IPS-18c (cell line): ENCODE measurements around the gene TNRC6C.

ENCODE experiments used
- H3K4me3 ChIP-seq: 2 replicates; pipeline ENCODE4 v1.7.0; 2013; ENCODE audit warnings: low read depth, mild to moderate bottlenecking, low read length, moderate library complexity; ENCODE audit not compliant: insufficient read depth
- H3K9me3 ChIP-seq: one replicate; pipeline ENCODE4 v1.6.1; 2013; ENCODE audit warnings: mild to moderate bottlenecking, low read length, moderate library complexity; ENCODE audit not compliant: control insufficient read depth, insufficient read depth

Gene TNRC6C, protein sequence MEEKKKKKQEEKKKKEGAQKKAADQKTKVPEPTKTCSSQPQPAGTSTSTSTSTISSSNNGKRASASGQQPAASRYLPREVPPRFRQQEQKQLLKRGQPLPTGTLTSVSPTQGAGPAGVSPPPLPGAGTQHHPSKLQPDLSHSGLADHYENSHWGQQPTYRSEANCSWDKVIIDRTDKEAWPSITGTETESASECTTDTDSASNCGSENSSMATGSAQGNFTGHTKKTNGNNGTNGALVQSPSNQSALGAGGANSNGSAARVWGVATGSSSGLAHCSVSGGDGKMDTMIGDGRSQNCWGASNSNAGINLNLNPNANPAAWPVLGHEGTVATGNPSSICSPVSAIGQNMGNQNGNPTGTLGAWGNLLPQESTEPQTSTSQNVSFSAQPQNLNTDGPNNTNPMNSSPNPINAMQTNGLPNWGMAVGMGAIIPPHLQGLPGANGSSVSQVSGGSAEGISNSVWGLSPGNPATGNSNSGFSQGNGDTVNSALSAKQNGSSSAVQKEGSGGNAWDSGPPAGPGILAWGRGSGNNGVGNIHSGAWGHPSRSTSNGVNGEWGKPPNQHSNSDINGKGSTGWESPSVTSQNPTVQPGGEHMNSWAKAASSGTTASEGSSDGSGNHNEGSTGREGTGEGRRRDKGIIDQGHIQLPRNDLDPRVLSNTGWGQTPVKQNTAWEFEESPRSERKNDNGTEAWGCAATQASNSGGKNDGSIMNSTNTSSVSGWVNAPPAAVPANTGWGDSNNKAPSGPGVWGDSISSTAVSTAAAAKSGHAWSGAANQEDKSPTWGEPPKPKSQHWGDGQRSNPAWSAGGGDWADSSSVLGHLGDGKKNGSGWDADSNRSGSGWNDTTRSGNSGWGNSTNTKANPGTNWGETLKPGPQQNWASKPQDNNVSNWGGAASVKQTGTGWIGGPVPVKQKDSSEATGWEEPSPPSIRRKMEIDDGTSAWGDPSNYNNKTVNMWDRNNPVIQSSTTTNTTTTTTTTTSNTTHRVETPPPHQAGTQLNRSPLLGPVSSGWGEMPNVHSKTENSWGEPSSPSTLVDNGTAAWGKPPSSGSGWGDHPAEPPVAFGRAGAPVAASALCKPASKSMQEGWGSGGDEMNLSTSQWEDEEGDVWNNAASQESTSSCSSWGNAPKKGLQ (N-terminal part only)

DNA sequence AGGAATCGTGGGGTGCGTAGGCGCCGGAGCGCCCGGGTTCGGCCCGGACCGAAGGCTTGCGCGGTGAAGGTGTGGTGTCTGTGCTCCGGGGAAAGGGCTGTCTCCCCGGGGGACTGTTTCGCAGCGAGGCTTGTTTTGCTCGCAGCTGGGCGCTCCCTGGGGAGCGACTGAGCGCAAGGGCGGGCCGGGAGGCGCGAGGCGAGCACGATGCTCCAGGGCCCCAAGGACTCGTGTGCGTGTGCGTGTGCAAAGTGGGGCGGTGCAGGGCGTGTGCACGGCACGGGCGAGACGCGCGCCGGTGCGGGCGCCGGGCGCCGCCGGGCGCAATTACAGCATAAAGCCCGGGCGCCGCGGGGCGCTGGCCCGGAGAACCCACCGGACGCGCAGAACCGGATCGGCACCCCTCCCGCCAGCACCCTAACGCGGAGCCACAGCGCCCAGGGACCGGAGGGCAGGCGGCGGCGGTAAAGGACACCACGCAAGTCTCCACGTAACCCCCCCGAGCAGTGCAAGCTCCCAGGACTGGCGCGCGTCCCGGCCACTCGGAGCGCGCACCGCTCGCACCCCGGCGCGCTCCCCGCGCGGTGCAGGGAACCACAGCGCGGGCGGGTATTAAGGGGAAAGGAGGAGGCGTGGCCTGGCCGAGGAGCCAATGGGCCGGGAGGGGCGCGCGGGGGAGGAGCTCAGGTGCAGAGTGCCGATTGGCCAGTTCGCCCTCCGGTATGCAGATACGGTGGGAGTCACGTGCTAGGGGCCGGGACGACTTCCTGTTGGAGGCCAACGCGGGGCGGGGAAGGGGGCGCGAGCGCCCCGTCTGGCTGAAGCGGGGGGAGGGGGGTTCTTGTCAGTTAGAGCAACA is at the start of gene TNRC6C:
TNRC6C (plus strand) TSS at position 847 of the 859 bp plus-strand sequence. CDS start 45,504 bp downstream, outside the sequence.
- Histone ChIP-seq H3K4me3 (peak within 1 kb of the TSS; percentile 80), H3K9me3 (no peaks in the 10 kb centered on the region)

DNA sequence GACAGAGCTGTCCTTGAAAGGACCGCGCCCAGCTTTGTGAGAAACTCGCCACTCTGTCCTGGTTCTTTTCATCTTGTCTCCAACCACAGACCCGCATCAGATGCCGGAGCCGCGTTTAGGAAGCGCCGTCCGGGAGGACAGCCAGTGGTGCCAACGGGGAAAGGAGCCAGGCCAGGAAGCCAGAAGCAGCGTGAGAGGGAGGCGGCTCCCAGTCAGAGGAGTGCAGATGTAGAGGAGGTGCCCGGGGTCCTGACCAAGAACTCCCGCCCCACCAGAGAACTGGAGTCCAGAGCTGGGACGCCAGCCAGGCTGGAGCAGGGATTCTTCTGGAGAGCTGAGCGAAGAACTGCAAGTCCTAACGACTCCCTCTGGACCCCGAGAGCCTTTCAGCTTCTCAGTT is 49.3 kb upstream of the TNRC6C start:
- no peak overlapping the region for H3K4me3 ChIP-seq
- H3K9me3 ChIP-seq, result no peaks in the 10 kb centered on the region

DNA sequence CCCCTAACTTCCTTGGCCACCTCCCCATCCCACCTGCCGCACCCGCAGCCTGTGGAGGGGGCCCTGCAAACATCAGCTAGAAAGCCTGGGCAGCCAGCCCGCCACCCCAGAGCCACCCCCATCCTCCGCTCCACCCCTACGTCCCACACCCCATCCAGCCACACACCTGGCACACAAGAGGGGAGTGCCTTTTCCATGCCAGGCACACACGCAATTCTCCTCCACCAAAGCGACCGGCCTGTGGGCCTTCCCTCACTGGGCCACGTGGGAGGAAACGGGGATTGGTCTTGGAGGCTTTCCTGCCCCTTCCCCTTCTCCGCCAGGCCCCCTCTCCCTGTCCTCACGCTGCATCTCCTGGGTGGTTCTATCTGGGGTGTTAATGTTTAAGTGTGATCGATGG is 48.7 kb upstream of the TNRC6C start:
- Histone ChIP-seq H3K4me3 (no peak overlapping the region), H3K9me3 (no peaks in the 10 kb centered on the region)

DNA sequence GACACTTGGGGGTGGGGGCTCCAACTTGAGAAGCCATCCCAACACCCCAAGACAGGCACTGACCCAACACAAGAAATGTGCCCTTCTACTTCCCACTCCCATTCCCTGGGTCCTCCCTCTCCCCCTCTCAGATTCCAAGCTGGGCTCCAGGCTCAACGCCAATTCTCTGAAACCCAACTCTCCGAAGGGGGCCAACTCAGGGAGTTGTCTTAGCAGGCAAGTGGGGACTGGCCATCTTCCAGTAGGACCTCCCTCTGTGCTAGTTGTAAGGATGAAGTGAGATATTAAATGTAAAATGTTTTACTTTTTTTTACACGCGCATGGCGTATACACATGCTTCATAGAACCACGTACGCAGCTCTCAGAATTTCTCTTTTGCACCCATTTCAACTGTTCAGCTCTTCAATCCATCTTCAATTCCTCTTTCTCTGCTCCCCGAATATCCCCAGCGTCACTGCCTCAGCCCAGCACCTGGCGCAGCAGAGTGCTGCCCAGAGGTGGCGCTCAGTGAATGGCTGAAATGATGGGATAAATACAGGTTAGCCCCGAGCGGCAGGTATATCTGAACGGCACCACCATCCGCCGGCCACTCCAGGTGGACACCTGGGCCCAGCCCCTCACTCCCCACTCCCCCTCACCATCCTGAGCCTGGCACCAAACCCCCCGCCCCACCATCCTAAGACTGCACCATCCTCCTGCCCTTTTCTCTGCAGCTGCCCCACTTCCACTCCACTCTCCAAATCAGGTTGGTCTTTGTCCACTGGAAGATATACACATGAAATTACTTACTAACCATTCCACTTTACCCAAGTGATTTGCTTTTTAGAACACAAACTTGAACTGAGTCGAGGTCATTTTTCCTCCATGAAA is 43.9 kb upstream of the TNRC6C start:
- no peak overlapping the region for H3K4me3 ChIP-seq
- no peaks in the 10 kb centered on the region for H3K9me3 ChIP-seq

DNA sequence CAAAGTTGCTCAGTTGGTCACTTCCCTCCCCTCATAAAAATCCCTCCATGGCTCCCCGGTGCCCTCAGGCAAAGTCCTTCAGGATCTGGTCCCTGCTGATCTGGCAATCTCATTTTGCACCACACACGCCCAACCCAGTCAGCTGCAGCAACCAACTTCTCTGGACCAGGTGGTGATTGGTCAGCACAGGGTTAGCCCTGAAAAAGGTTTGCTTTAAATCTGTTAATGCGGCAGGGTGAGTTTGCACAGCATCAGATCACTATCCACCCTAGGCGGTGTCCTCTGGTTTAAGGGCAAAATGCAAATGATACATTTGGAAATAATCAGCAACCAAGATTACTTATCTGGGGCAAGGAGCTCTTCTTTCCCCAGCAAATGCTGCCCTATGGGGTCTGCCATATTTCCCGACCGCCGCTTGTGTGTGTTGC is 42.9 kb upstream of the TNRC6C start:
- H3K9me3 ChIP-seq, result no peaks in the 10 kb centered on the region
- no peak overlapping the region for H3K4me3 ChIP-seq

DNA sequence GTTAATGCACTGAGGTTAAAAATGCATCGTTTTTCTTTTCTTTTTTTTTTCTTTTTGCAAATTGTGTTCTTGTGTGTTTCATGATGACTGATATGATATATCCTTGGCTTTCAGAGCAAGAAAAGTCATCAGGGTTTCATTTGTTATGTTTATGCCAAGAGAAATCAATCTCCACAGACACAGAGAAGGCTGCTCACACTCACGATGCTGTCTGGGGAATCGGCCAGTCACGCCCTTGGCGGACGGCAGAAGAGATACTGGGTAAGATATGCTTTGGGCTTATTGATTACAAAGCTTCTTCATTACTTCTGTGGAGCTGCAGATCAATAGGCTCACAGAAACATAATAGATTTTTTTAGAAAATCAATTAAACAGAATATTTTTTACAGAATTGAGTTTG is 42.2 kb upstream of the TNRC6C start:
- Histone ChIP-seq H3K4me3 (no peak overlapping the region), H3K9me3 (no peaks in the 10 kb centered on the region)

DNA sequence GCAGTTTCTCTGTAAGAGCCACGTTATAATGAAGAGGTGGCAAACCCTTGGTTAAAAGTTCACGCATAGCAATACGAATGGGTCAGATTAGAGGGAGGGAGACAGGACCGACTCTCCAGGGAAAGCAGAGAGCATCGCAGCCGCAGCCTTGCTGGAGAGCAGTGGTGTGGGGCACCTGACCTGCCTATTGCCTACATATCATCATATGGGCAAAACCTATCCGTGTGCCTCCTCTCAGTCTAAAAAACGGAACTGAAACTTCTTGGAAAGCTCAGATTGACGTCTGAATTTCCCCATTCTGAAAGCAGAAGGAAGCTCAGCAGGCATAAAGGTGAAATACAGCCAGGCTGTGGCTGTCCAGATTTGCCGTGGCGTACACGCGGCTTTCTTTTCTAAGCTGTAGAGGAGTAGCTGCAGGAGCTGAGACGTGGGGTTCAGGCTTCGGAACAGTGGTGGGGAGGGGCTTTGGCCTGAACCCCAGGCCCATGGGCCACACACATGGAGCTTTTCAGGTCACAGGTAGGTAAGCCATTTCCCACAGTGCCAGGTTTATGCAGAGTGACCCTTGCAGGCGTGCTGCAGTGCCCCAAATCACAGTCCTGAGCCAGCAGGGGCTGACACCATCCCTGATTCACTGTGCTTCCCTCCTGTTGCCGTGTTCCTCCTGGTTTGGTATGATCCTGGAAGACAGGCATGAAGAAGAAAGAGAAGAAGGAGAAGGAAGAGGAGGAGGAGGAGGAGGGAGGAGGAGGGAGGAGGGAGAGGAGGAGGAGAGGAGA is 41.6 kb upstream of the TNRC6C start:
- no peaks in the 10 kb centered on the region for H3K9me3 ChIP-seq
- no peak overlapping the region for H3K4me3 ChIP-seq

DNA sequence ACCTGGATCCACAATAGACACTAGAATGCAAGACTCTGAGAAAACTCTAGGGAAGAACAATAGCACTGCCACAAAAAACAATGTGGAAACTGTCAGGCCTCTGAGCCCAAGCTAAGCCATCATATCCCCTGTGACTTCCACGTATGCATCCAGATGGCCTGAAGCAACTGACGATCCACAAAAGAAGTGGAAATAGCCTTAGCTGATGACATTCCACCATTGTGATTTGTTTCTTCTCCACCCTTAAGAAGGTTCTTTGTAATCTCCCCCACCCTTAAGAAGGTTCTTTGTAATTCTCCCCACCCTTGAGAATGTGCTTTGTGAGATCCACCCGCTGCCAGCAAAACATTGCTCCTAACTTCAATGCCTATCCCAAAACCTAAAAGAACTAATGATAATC is 39.2 kb upstream of the TNRC6C start:
- Histone ChIP-seq H3K4me3 (no peak overlapping the region), H3K9me3 (no peaks in the 10 kb centered on the region)

DNA sequence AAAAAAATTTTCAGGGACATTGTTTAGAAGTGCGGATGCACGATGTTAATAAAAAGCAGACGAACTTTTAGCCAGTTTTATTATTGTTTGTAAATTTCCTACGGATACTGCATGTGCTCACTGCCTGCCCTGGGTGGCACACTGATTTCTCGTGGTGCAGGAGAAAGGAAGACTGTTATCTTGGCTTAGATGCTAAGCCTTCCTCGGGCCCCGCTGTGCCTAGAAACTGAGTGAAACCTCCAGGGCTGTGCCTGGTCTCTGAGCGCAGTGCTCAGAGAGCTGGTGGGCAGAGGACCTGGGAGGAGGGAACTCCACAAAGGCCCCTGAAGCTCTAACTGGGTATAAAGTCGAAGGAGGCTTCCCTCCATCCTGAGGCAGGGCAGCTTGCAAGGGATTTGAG is 35.4 kb upstream of the TNRC6C start:
- H3K4me3 ChIP-seq, result no peak overlapping the region

DNA sequence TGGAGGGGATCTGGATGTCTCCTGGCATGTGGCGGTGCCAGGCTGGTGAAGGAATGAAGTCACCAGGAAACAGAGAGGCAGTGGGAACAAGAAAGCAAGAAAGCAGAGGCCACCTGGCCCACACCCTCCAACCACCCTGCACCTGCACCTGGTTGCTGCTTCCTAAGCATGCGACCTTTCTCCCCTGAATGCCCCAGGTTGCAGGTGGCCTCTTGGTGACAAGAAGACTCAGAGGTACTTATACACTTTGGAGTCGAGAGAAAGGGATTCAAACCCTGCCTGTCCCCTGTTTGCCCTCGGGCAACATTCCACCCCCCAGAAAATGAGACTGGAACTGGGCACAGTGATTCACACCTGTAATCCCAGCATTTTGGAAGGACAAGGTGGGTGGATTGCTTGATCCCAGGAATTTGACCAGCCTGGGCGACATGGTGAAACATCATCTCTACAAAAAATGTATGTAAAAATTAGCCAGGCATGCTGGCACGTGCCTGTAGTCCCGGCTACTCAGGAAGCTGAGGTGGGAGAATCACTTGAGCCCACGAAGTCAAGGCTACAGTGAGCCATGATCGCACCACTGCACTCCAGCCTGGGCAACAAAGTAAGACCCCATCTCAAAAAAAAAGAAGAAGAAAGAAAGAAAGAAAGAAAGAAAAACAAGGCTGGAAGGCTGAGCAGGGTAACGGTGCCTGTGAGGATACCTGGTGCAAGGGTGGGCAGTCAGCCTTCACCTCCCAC is 34.6 kb upstream of the TNRC6C start:
- Histone ChIP-seq H3K4me3 (peak overlapping the region; percentile 10; the same call in 1 of the 2 replicates), H3K9me3 (no peaks in the 10 kb centered on the region)

More for the DNA sequence above, 35.4 kb upstream of the TNRC6C start:
- H3K9me3 ChIP-seq, result no peaks in the 10 kb centered on the region

DNA sequence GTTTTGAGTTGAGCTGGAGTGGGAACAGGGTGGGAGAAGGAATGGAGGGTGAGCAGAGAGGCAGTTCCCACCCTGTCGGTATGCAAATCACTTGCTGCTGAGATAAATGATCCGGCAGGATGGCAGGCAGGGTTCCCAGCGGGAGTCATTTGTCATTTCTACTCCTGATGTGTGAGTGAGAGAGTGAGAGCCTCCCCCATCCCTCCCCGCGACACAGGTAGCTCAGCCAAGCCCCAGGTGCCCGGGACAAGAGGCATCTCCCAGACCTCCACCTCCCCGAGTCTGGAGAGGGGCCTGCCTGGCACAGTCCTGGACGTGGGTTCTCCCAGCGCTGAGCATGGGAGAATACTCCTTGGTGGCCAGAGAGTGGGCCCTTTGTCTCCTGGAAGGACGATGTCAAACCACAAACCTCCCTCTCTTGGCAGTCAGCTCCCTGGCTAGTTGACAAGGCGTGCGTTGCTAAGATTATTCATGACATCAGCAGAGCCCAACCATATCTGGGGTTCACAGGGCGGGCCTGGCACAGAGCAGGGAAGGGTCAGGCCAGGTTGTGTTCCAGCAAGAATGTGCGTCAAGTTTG is 33.7 kb upstream of the TNRC6C start:
- H3K4me3 ChIP-seq, result 0 out of 2 replicates have a peak overlapping the region, but pooled peaks have one; percentile 10
- no peaks in the 10 kb centered on the region for H3K9me3 ChIP-seq

DNA sequence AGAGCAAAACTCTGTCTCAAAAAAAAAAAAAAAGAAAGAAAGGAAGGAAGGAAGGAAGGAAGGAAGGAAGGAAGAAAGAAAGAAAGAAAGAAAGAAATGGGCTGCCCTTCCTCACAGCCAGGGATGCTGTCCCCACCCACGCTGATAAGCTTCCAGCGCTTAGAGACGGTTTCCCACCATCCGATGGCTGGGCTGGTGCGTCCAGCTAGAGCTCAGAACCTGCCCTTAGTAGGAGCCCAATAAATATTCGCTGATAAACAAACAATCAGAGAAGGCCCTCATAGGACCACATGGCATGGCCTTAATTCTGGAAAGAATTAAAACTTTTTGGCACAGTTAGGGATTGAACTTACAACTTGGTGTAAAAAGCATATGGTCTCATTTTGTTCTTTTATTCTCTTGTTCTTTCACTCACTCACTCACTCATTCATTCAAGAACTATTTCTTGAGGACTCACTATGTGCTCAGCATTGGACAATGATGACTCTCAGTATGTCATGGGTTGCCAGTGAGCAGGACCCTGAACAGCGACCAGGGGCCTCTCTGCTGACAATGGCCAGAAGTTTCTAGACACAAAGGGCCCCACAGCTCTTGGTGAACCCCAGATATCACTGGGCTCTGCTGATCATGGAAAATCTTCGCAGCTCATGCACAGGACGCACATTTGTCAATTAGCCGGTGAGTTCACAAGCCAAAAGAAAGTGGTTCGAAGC is 32.5 kb upstream of the TNRC6C start:
- H3K4me3 ChIP-seq, result no peak overlapping the region
- no peaks in the 10 kb centered on the region for H3K9me3 ChIP-seq

DNA sequence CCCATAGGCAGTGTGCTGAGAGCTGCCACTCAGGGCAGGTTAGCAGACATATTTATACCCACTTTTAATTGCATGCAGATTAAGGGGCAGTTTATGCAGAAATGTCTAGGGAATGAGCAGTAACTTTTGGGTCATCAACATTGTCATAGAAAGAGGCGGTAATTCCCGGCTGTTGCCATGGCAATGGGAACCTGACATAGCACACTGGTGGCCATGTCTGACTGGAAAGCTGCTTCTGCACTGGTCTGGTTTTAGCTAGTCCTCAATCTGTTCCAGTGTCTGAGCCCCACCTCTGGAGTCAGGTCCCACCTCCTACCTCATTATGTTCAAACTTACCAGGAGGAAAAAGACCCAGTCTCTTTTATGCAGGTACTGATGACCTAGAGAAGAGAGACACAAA is 31.5 kb upstream of the TNRC6C start:
- Histone ChIP-seq H3K9me3 (no peaks in the 10 kb centered on the region), H3K4me3 (no peak overlapping the region)
